ENCODE measurements around the gene EIF3M.

EIF3M gene

GRCh38 chr11:32613500-32614151 is 30.0 kb downstream of the EIF3M start:
- Mint-ChIP-seq H3K27ac (no peak overlapping the region), H3K9me3 (peaks cover 14% of the 10 kb centered on the region), H3K4me3 (no peak overlapping the region), H3K27me3 (no peaks in the 10 kb centered on the region), H3K36me3 (ENCODE audit: low read depth) (peaks cover 13% of the 10 kb centered on the region), H3K4me1 (ENCODE audit: low read depth) (no peaks in the 10 kb centered on the region)
- intact Hi-C loops (cut with micrococcal nuclease): loop anchor here (10.0 kb wide), 1 partner anchor 289 kb away; no protein-coding TSS in a partner anchor

- H3K27ac Mint-ChIP-seq: no peak overlapping the region
- H3K4me3 Mint-ChIP-seq: no peak overlapping the region
- H3K9me3 Mint-ChIP-seq: no peaks in the 10 kb centered on the region
- H3K4me1 Mint-ChIP-seq (ENCODE audit: low read depth): peaks cover 5% of the 10 kb centered on the region
- no peaks in the 10 kb centered on the region for H3K27me3 Mint-ChIP-seq
- H3K36me3 Mint-ChIP-seq (ENCODE audit: low read depth): no peaks in the 10 kb centered on the region
- intact Hi-C loops (cut with micrococcal nuclease): loop anchor here (10.0 kb wide), 1 partner anchor 291 kb away; no protein-coding TSS in a partner anchor
Observed at GRCh38 chr11:32615422-32615821, 31.8 kb downstream of the EIF3M start.

- intact Hi-C loops (cut with micrococcal nuclease): loop anchor here (10.0 kb wide), 1 partner anchor 292 kb away; no protein-coding TSS in a partner anchor
Observed at GRCh38 chr11:32616903-32617302, 33.3 kb downstream of the EIF3M start.

GRCh38 chr11:32630844-32631243 is 47.2 kb downstream of the EIF3M start:
- H3K9me3 Mint-ChIP-seq: no peaks in the 10 kb centered on the region
- no peak overlapping the region for H3K27ac Mint-ChIP-seq
- no peaks in the 10 kb centered on the region for H3K36me3 Mint-ChIP-seq (ENCODE audit: low read depth)
- peaks cover 5% of the 10 kb centered on the region for H3K4me1 Mint-ChIP-seq (ENCODE audit: low read depth)
- no peaks in the 10 kb centered on the region for H3K27me3 Mint-ChIP-seq
- H3K4me3 Mint-ChIP-seq: no peak overlapping the region
- intact Hi-C loops (cut with micrococcal nuclease): no loop called here

More at GRCh38 chr11:32616903-32617302, 33.3 kb downstream of the EIF3M start:
- no peaks in the 10 kb centered on the region for H3K36me3 Mint-ChIP-seq (ENCODE audit: low read depth)
- no peaks in the 10 kb centered on the region for H3K9me3 Mint-ChIP-seq
- H3K4me1 Mint-ChIP-seq (ENCODE audit: low read depth): peaks cover 5% of the 10 kb centered on the region
- H3K27ac Mint-ChIP-seq: no peak overlapping the region
- no peaks in the 10 kb centered on the region for H3K27me3 Mint-ChIP-seq
- no peak overlapping the region for H3K4me3 Mint-ChIP-seq

GRCh38 chr11:32635819-32636218 is 52.2 kb downstream of the EIF3M start:
- intact Hi-C loops (cut with micrococcal nuclease): no loop called here
- Mint-ChIP-seq H3K27me3 (no peaks in the 10 kb centered on the region), H3K27ac (no peak overlapping the region)

GRCh38 chr11:32641361-32641760 is 57.7 kb downstream of the EIF3M start:
- H3K36me3 Mint-ChIP-seq (ENCODE audit: low read depth): no peaks in the 10 kb centered on the region
- no peak overlapping the region for H3K4me3 Mint-ChIP-seq
- H3K27me3 Mint-ChIP-seq: no peaks in the 10 kb centered on the region
- intact Hi-C loops (cut with micrococcal nuclease): no loop called here
- H3K4me1 Mint-ChIP-seq (ENCODE audit: low read depth): no peaks in the 10 kb centered on the region
- H3K27ac Mint-ChIP-seq: no peak overlapping the region
- no peaks in the 10 kb centered on the region for H3K9me3 Mint-ChIP-seq

More at GRCh38 chr11:32635819-32636218, 52.2 kb downstream of the EIF3M start:
- Mint-ChIP-seq H3K4me1 (ENCODE audit: low read depth) (peaks cover 5% of the 10 kb centered on the region), H3K9me3 (no peaks in the 10 kb centered on the region), H3K36me3 (ENCODE audit: low read depth) (no peaks in the 10 kb centered on the region), H3K4me3 (no peak overlapping the region)

GRCh38 chr11:32643526-32643925 is 59.9 kb downstream of the EIF3M start:
- intact Hi-C loops (cut with micrococcal nuclease): no loop called here
- Mint-ChIP-seq H3K27ac (no peak overlapping the region), H3K4me1 (ENCODE audit: low read depth) (no peaks in the 10 kb centered on the region)

More at GRCh38 chr11:32643526-32643925, 59.9 kb downstream of the EIF3M start:
- Mint-ChIP-seq H3K9me3 (no peaks in the 10 kb centered on the region), H3K36me3 (ENCODE audit: low read depth) (no peaks in the 10 kb centered on the region), H3K27me3 (no peaks in the 10 kb centered on the region), H3K4me3 (no peak overlapping the region)

Measured in dendritic cell treated with granulocyte-macrophage colony-stimulating factor and Interleukin-4, amounts not matched to agents 40 ng/mL and 50 ng/mL, for 4 days (primary cell).